Natural killer cell (primary cell): ENCODE data around the gene CD40. TPM values are rescaled to one million over a fixed set of nuclear protein-coding genes. Genes with fewer than 3 reads are reported as not detected.

ENCODE experiments used
- ATAC-seq, 3 donors: fragments of 150-1000 bp in 2 of 3; fragments of 200-7000 bp in 1 of 3; cut with Tn5 transposase; 1 replicate in 1 of 3; 2 replicates in 2 of 3; pipeline ENCODE4 v1.10.0; 2021; ENCODE audit warnings: mild to moderate bottlenecking in 2 of 3, moderate library complexity in 2 of 3
- DNase-seq, 2 donors: peaks; one replicate each; pipeline versions ENCODE4 v3.0.0 to v3.0.0-alpha.2; 2013 to 2021; ENCODE audit warnings: mixed read lengths in 1 of 2
- H3K27ac ChIP-seq: one replicate; pipeline ENCODE4 v1.5.1; 2013; ENCODE audit warnings: mild to moderate bottlenecking, low read length
- H3K27me3 ChIP-seq: one replicate; pipeline ENCODE4 v1.6.1; 2013; ENCODE audit warnings: low read length; ENCODE audit not compliant: control insufficient read depth, insufficient read depth
- H3K36me3 ChIP-seq: one replicate; pipeline ENCODE4 v1.6.1; 2013; ENCODE audit warnings: low read length; ENCODE audit not compliant: control insufficient read depth, insufficient read depth
- H3K4me1 ChIP-seq: one replicate; pipeline ENCODE4 v1.6.1; 2013; ENCODE audit warnings: low read length; ENCODE audit not compliant: control insufficient read depth, insufficient read depth
- H3K4me3 ChIP-seq: one replicate; pipeline ENCODE4 v1.5.1; 2013; ENCODE audit warnings: low read length
- H3K9me3 ChIP-seq: one replicate; pipeline ENCODE4 v1.6.1; 2013; ENCODE audit warnings: low read length; ENCODE audit not compliant: control insufficient read depth, insufficient read depth
- H3K27ac Mint-ChIP-seq, 2 donors: one replicate each; pipeline ENCODE4 v1.8.0; 2022; ENCODE audit warnings: mild to moderate bottlenecking in 2 of 2, mixed read lengths in 2 of 2, moderate library complexity in 1 of 2
- H3K27me3 Mint-ChIP-seq, 2 donors: one replicate each; pipeline ENCODE4 v1.8.0; 2022; ENCODE audit warnings: low read depth in 2 of 2, mixed read lengths in 2 of 2
- H3K36me3 Mint-ChIP-seq: one replicate; pipeline ENCODE4 v1.8.0; 2022; ENCODE audit warnings: mixed read lengths
- H3K4me1 Mint-ChIP-seq, 2 donors: one replicate each; pipeline ENCODE4 v1.8.0; 2022; ENCODE audit warnings: mixed read lengths in 2 of 2
- H3K4me3 Mint-ChIP-seq: one replicate; pipeline ENCODE4 v1.8.0; 2022; ENCODE audit warnings: mild to moderate bottlenecking, moderate library complexity, mixed read lengths
- H3K9me3 Mint-ChIP-seq, 2 donors: one replicate each; pipeline ENCODE4 v1.8.0; 2022; ENCODE audit warnings: mixed read lengths in 2 of 2
- CTCF ChIP-seq: fragments of 200-600 bp; IDR thresholded peaks from one replicate; pipeline ENCODE4 v1.8.0; 2022; ENCODE audit warnings: antibody characterized with exemption
- WGBS: methylation state at CpG from one replicate; pipeline ENCODE4 v1.1.7; 2013; ENCODE audit warnings: missing lambda C conversion rate; ENCODE audit not compliant: insufficient coverage; 5-methylcytosine and 5-hydroxymethylcytosine counted together
- intact Hi-C: fragments of 100-400 bp; cut with micrococcal nuclease; formaldehyde crosslinking; loops from one replicate; pipeline ENCODE4 v1.14.2; 2022
- total RNA-seq, 4 donors: library from RNA; stranded (reverse); fragments of 120-200 nt in 1 of 4; gene quantifications; one replicate each; pipeline versions ENCODE4 v1.2.3 to v1.2.4, GENCODE V29; 2013 to 2022

The CD40 gene
- total RNA-seq, 3 donors from 2014 or later (not counting 1 experiment from before 2014, with no cell fraction given) = 7.1 to 9.1 (median 7.2) TPM

- intact Hi-C loops = no loop called here
- Histone ChIP-seq H3K4me3 (no peak overlapping the region), H3K9me3 (no peaks in the 10 kb centered on the region), H3K36me3 (no peaks in the 10 kb centered on the region), H3K27me3 (peaks cover 14% of the 10 kb centered on the region), H3K4me1 (peaks cover 4% of the 10 kb centered on the region), H3K27ac (no peak overlapping the region)
- H3K4me3 Mint-ChIP-seq = no peak overlapping the region
- H3K27ac Mint-ChIP-seq = no peak overlapping the region
- H3K4me1 Mint-ChIP-seq = peaks cover 0 to 7% of the 10 kb centered on the region in 2 donors
- H3K27me3 Mint-ChIP-seq = peaks cover 35 to 49% of the 10 kb centered on the region in 2 donors
- no peak for DNase-seq
- H3K9me3 Mint-ChIP-seq = no peaks in the 10 kb centered on the region
- ATAC-seq = no peak
- no peak for TF ChIP-seq CTCF
- 52% methylated on average over 6 of the region's 6 CpGs for WGBS
- no peaks in the 10 kb centered on the region for H3K36me3 Mint-ChIP-seq
Observed at GRCh38 chr20:46172455-46172854, 54.3 kb downstream of the CD40 start.

GRCh38 chr20:46172961-46173536 lies 54.9 kb downstream of the CD40 start:
- peaks cover 14% of the 10 kb centered on the region for H3K27me3 ChIP-seq
- ATAC-seq (no peak), DNase-seq (no peak)
- H3K4me1 Mint-ChIP-seq = peaks cover 0 to 7% of the 10 kb centered on the region in 2 donors
- H3K36me3 ChIP-seq = no peaks in the 10 kb centered on the region
- no peaks in the 10 kb centered on the region for H3K9me3 Mint-ChIP-seq
- TF ChIP-seq CTCF = no peak
- H3K27me3 Mint-ChIP-seq = peaks cover 35 to 55% of the 10 kb centered on the region in 2 donors
- no peak overlapping the region for H3K27ac Mint-ChIP-seq
- H3K27ac ChIP-seq = no peak overlapping the region
- intact Hi-C loops = no loop called here
- H3K4me3 Mint-ChIP-seq = no peak overlapping the region
- no peaks in the 10 kb centered on the region for H3K9me3 ChIP-seq
- H3K4me1 ChIP-seq = peaks cover 4% of the 10 kb centered on the region
- H3K4me3 ChIP-seq = no peak overlapping the region
- H3K36me3 Mint-ChIP-seq = no peaks in the 10 kb centered on the region
- 79% methylated on average over 3 of the region's 3 CpGs for WGBS

- DNase-seq (no peak), ATAC-seq (no peak)
- WGBS = 21% methylated on average over 24 of the region's 25 CpGs
- no peak overlapping the region for H3K4me3 Mint-ChIP-seq
- H3K36me3 Mint-ChIP-seq = no peaks in the 10 kb centered on the region
- Histone ChIP-seq H3K4me3 (no peak overlapping the region), H3K36me3 (no peaks in the 10 kb centered on the region), H3K27me3 (peaks cover 14% of the 10 kb centered on the region), H3K4me1 (peaks cover 4% of the 10 kb centered on the region), H3K27ac (no peak overlapping the region), H3K9me3 (no peaks in the 10 kb centered on the region)
- no peak for TF ChIP-seq CTCF
- H3K9me3 Mint-ChIP-seq = no peaks in the 10 kb centered on the region
- H3K4me1 Mint-ChIP-seq = peaks cover 0 to 7% of the 10 kb centered on the region in 2 donors
- intact Hi-C loops = loop anchor here (2.0 kb wide), 1 partner anchor 151 kb away; no protein-coding TSS in a partner anchor
- peaks cover 43 to 60% of the 10 kb centered on the region in 2 donors for H3K27me3 Mint-ChIP-seq
- no peak overlapping the region for H3K27ac Mint-ChIP-seq
Observed at GRCh38 chr20:46173652-46174468, 55.7 kb downstream of the CD40 start.
